ENCODE measurements around the gene TRAFD1.

- TF ChIP-seq POLR2AphosphoS5 (IDR thresholded peaks at IDR 0.05; ENCODE audit: low read depth, low read length) (no peak), SRF (IDR thresholded peaks at IDR 0.05; ENCODE audit: low read depth) (no peak), REST (IDR thresholded peaks at IDR 0.05; ENCODE audit: low read depth) (no peak), ZNF274 (IDR thresholded peaks at IDR 0.05; ENCODE audit: low read depth, low read length) (no peak), POLR2A (IDR thresholded peaks at IDR 0.05; ENCODE audit: borderline replicate concordance, extremely low read depth, insufficient read depth, insufficient read length) (no peak), CTCF (IDR thresholded peaks at IDR 0.05 in 2 of 3, conservative IDR thresholded peaks at IDR 0.05 in 1 of 3; ENCODE audit: borderline replicate concordance in 1 of 3, insufficient read depth in 1 of 3, low read depth in 2 of 3, low read length in 2 of 3) (no peak), CEBPB (IDR thresholded peaks at IDR 0.05; ENCODE audit: low read depth) (no peak), EZH2 (IDR thresholded peaks at IDR 0.05) (no peak), MAX (IDR thresholded peaks at IDR 0.05) (no peak), RAD21 (IDR thresholded peaks at IDR 0.05; ENCODE audit: low read depth) (no peak), TCF7L2 (IDR thresholded peaks at IDR 0.05; ENCODE audit: borderline replicate concordance, extremely low read depth, insufficient read depth, insufficient read length) (no peak), FOSL1 (IDR thresholded peaks at IDR 0.05; ENCODE audit: low read depth) (no peak; the same call in 1 of the 2 replicates), CBX3 (IDR thresholded peaks at IDR 0.05; ENCODE audit: low read depth) (no peak)
Measured at GRCh38 chr12:112097641-112098040, 27.7 kb upstream of the TRAFD1 start.

Measured in HCT116 (cell line).